GM23338 (cell line): ENCODE data around the gene MTARC2. TPM values are rescaled to one million over a fixed set of nuclear protein-coding genes. Genes with fewer than 3 reads are reported as not detected.

ENCODE experiments used
- ATAC-seq: fragments of 200-7000 bp; cut with Tn5 transposase; 3 replicates; pipeline ENCODE4 v1.9.1; 2020
- DNase-seq: peaks from one replicate; pipeline ENCODE4 v3.0.0-alpha.2; 2015; ENCODE audit warnings: low spot score
- H2AFZ ChIP-seq: fragments of 200-600 bp; sonication (generic); 2 replicates; pipeline ENCODE4 v1.8.0; 2016; ENCODE audit warnings: antibody characterized with exemption, mild to moderate bottlenecking, moderate library complexity
- H3F3A ChIP-seq: fragments of 200-600 bp; sonication (generic); replicated peaks from 2 replicates; pipeline ENCODE4 v1.8.0; 2017; ENCODE audit warnings: antibody characterized with exemption, mixed run types, low read depth
- H3K27ac ChIP-seq: fragments of 200-600 bp; sonication (generic); 2 replicates; pipeline ENCODE4 v1.6.1; 2016; ENCODE audit warnings: low read depth
- H3K27me3 ChIP-seq: fragments of 200-600 bp; sonication (generic); 2 replicates; pipeline ENCODE4 v1.8.0; 2016; ENCODE audit warnings: mild to moderate bottlenecking, mixed run types, moderate library complexity; ENCODE audit not compliant: insufficient read depth
- H3K36me3 ChIP-seq: fragments of 200-600 bp; sonication (generic); 2 replicates; pipeline ENCODE4 v1.8.0; 2016; ENCODE audit warnings: mild to moderate bottlenecking; ENCODE audit not compliant: insufficient read depth
- H3K4me1 ChIP-seq: fragments of 200-600 bp; sonication (generic); 2 replicates; pipeline ENCODE4 v1.8.0; 2016; ENCODE audit warnings: mild to moderate bottlenecking, moderate library complexity; ENCODE audit not compliant: insufficient read depth
- H3K4me2 ChIP-seq: fragments of 200-600 bp; sonication (generic); 2 replicates; pipeline ENCODE4 v1.7.1; 2017; ENCODE audit warnings: mixed run types
- H3K4me3 ChIP-seq: fragments of 200-600 bp; sonication (generic); 2 replicates; pipeline ENCODE4 v1.6.1; 2016; ENCODE audit warnings: mixed run types
- H3K79me2 ChIP-seq: fragments of 200-600 bp; sonication (generic); replicated peaks from 2 replicates; pipeline ENCODE4 v1.8.0; 2017; ENCODE audit warnings: mild to moderate bottlenecking; ENCODE audit not compliant: insufficient read depth
- H3K9me2 ChIP-seq: fragments of 200-600 bp; sonication (generic); 2 replicates; pipeline ENCODE4 v1.8.0; 2017; ENCODE audit not compliant: insufficient read depth
- H4K20me1 ChIP-seq: fragments of 200-600 bp; sonication (generic); replicated peaks from 2 replicates; pipeline ENCODE4 v1.8.0; 2017; ENCODE audit warnings: mild to moderate bottlenecking; ENCODE audit not compliant: insufficient read depth
- H3K27ac Mint-ChIP-seq: 2 replicates; pipeline ENCODE4 v1.8.0; 2020; ENCODE audit warnings: inconsistent platforms, mild to moderate bottlenecking, moderate library complexity, mixed read lengths
- H3K27me3 Mint-ChIP-seq: 3 replicates; pipeline ENCODE4 v1.8.0; 2022; ENCODE audit warnings: low read depth, mild to moderate bottlenecking, moderate library complexity, mixed read lengths, inconsistent platforms; ENCODE audit not compliant: insufficient read depth, poor library complexity
- H3K36me3 Mint-ChIP-seq: 3 replicates; pipeline ENCODE4 v1.8.0; 2021; ENCODE audit warnings: low read depth, mild to moderate bottlenecking, inconsistent platforms, moderate library complexity, mixed read lengths
- H3K4me1 Mint-ChIP-seq: 3 replicates; pipeline ENCODE4 v1.8.0; 2020; ENCODE audit warnings: mild to moderate bottlenecking, inconsistent platforms, mixed read lengths
- H3K4me3 Mint-ChIP-seq: 3 replicates; pipeline ENCODE4 v1.8.0; 2021; ENCODE audit warnings: moderate library complexity, mild to moderate bottlenecking, inconsistent platforms, mixed read lengths
- H3K9me3 Mint-ChIP-seq: 3 replicates; pipeline ENCODE4 v1.8.0; 2020; ENCODE audit warnings: moderate library complexity, mild to moderate bottlenecking, inconsistent platforms, mixed read lengths
- CREB1 ChIP-seq: fragments of 250-450 bp; sonication (Bioruptor Pico); IDR thresholded peaks from 2 replicates; pipeline ENCODE4 v1.5.0; 2020; ENCODE audit warnings: low read depth, mild to moderate bottlenecking, moderate library complexity
- ETS1 ChIP-seq: IDR thresholded peaks from 2 replicates; pipeline ENCODE4 v1.6.1; 2016; ENCODE audit warnings: antibody characterized with exemption
- EZH2phosphoT487 ChIP-seq: fragments of 200-600 bp; sonication (generic); IDR thresholded peaks from one replicate; pipeline ENCODE4 v1.8.1; 2018; ENCODE audit warnings: antibody characterized with exemption; ENCODE audit not compliant: unreplicated experiment
- NANOG ChIP-seq: IDR thresholded peaks from 2 replicates; pipeline ENCODE4 v1.6.1; 2016; ENCODE audit warnings: antibody characterized with exemption, borderline replicate concordance
- POLR2AphosphoS5 ChIP-seq: IDR thresholded peaks from 2 replicates; pipeline ENCODE4 v1.6.1; 2016; ENCODE audit warnings: antibody characterized with exemption, low read depth
- REST ChIP-seq: IDR thresholded peaks from one replicate; pipeline ENCODE4 v1.6.1; 2018; ENCODE audit warnings: antibody characterized with exemption; ENCODE audit not compliant: unreplicated experiment
- STAT1 ChIP-seq: IDR thresholded peaks from one replicate; pipeline ENCODE4 v1.6.1; 2016; ENCODE audit warnings: antibody characterized with exemption; ENCODE audit not compliant: unreplicated experiment
- ZNF114 ChIP-seq: fragments of 250-450 bp; sonication (Bioruptor Pico); IDR thresholded peaks from 2 replicates; pipeline ENCODE4 v1.5.0; 2020; ENCODE audit warnings: mild to moderate bottlenecking, moderate library complexity
- ZNF331 ChIP-seq: fragments of 250-450 bp; sonication (Bioruptor Pico); IDR thresholded peaks from 2 replicates; pipeline ENCODE4 v1.5.0; 2020; ENCODE audit warnings: low read depth, mild to moderate bottlenecking, moderate library complexity
- ZNF462 ChIP-seq: fragments of 250-450 bp; sonication (Bioruptor Pico); IDR thresholded peaks from 2 replicates; pipeline ENCODE4 v1.5.0; 2020; ENCODE audit warnings: mild to moderate bottlenecking, moderate library complexity
- polyA plus RNA-seq: library from polyadenylated mRNA; unstranded; fragments of >200 nt; fragmentation: Nextera tagmentation; extraction: Ambion mirVana; gene quantifications from 2 replicates; pipeline ENCODE4 v1.2.1, GENCODE V29; 2016
- total RNA-seq: library from RNA; depleted of rRNA; stranded (reverse); fragments of >200 nt; shearing (Covaris generic); gene quantifications from 2 replicates; pipeline ENCODE4 v1.2.3, GENCODE V29; 2014
- TF ChIP-seq, protein P1 (sequence below), 2 experiments: fragments of 200-600 bp in 1 of 2; sonication (generic) in 1 of 2; conservative IDR thresholded peaks; 2 replicates each; pipeline versions ENCODE4 v1.5.1 to v1.6.1; 2016 to 2017; ENCODE audit warnings: antibody characterized with exemption in 2 of 2, low read depth in 2 of 2, mild to moderate bottlenecking in 2 of 2, moderate library complexity in 1 of 2

The MTARC2 gene
- total and polyA plus RNA-seq, 2 experiments from 2014 or later: 4.1 to 8.0 TPM

GRCh38 chr1:220741349-220741748 lies 6.8 kb upstream of the MTARC2 start (continued):
- TF ChIP-seq ZNF331 (CRISPR knock-in tag) (no peak), NANOG (no peak), POLR2AphosphoS5 (no peak)

- Histone ChIP-seq H3K27ac (no peak overlapping the region), H4K20me1 (no peaks in the 10 kb centered on the region), H3K36me3 (no peaks in the 10 kb centered on the region), H3K79me2 (no peaks in the 10 kb centered on the region), H2AFZ (no peak overlapping the region), H3K9me2 (no peaks in the 10 kb centered on the region), H3K4me3 (no peak overlapping the region), H3K4me2 (no peak overlapping the region), H3F3A (no peaks in the 10 kb centered on the region), H3K27me3 (peaks cover 16% of the 10 kb centered on the region), H3K4me1 (peaks cover 3% of the 10 kb centered on the region; the same call in 1 of the 2 replicates)
- Mint-ChIP-seq H3K9me3 (no peaks in the 10 kb centered on the region), H3K36me3 (no peaks in the 10 kb centered on the region), H3K27ac (no peak overlapping the region), H3K4me1 (peaks cover 9% of the 10 kb centered on the region; the same call in 2 of the 3 replicates), H3K4me3 (no peak overlapping the region), H3K27me3 (peaks cover 5% of the 10 kb centered on the region)
- no peak for ATAC-seq
- DNase-seq: no peak
- no peak for TF ChIP-seq CREB1 (CRISPR knock-in tag)
- TF ChIP-seq, protein P1, sequence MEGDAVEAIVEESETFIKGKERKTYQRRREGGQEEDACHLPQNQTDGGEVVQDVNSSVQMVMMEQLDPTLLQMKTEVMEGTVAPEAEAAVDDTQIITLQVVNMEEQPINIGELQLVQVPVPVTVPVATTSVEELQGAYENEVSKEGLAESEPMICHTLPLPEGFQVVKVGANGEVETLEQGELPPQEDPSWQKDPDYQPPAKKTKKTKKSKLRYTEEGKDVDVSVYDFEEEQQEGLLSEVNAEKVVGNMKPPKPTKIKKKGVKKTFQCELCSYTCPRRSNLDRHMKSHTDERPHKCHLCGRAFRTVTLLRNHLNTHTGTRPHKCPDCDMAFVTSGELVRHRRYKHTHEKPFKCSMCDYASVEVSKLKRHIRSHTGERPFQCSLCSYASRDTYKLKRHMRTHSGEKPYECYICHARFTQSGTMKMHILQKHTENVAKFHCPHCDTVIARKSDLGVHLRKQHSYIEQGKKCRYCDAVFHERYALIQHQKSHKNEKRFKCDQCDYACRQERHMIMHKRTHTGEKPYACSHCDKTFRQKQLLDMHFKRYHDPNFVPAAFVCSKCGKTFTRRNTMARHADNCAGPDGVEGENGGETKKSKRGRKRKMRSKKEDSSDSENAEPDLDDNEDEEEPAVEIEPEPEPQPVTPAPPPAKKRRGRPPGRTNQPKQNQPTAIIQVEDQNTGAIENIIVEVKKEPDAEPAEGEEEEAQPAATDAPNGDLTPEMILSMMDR (conservative IDR thresholded peaks at IDR 0.05; ENCODE audit: low read depth in 2 of 2): no peak
- TF ChIP-seq POLR2AphosphoS5: no peak
- TF ChIP-seq ETS1: no peak
- no peak for TF ChIP-seq ZNF331 (CRISPR knock-in tag)
- no peak for TF ChIP-seq ZNF462
- TF ChIP-seq ZNF114 (CRISPR knock-in tag): no peak
- no peak for TF ChIP-seq REST
- no peak for TF ChIP-seq EZH2phosphoT487
- no peak for TF ChIP-seq NANOG
- TF ChIP-seq STAT1: no peak
Observed at GRCh38 chr1:220741825-220742224, 6.3 kb upstream of the MTARC2 start.
